Measurements from ENCODE around the gene COL5A1. TPM values are rescaled to one million over a fixed set of nuclear protein-coding genes. Genes with fewer than 3 reads are reported as not detected.

Gene COL5A1
- total RNA-seq, 1 experiment from 2014 or later = 5.4 TPM

DNA sequence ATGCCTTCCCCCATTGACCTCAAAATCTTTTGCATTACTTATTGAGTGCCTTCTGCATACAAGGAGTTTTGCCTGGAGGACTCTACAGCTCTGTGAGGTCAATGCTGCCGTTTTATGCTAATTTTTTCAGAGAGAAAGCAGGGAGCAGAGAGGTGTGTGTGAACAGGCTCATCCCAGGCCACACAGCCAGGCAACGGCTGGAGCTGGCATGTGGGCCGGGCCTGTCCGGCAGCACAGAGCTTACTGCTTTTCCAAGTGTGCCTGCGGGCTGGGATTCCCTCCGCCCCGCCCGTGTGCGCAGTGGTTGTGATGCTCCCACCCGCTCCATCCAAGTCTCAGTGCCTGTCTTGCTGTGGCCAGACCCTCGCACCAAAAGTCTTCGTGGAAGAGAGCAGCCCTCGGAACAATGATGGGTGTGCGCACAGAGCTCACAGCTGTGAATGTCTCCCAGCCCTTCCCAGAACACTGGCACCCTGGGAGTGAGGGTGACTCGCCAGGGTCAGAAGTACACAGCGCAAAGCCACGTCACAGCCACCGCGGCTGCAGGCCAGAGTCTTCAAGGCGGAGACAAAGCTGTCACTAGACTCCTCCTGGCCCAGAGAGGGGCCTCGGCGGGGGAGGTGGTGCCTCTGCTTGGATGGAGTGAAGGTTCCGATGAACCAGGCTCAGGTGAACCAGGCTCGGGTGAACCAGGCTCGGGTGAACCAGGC is 82.8 kb downstream of the COL5A1 start:
- no peak for DNase-seq (ENCODE audit: low read depth)

DNA sequence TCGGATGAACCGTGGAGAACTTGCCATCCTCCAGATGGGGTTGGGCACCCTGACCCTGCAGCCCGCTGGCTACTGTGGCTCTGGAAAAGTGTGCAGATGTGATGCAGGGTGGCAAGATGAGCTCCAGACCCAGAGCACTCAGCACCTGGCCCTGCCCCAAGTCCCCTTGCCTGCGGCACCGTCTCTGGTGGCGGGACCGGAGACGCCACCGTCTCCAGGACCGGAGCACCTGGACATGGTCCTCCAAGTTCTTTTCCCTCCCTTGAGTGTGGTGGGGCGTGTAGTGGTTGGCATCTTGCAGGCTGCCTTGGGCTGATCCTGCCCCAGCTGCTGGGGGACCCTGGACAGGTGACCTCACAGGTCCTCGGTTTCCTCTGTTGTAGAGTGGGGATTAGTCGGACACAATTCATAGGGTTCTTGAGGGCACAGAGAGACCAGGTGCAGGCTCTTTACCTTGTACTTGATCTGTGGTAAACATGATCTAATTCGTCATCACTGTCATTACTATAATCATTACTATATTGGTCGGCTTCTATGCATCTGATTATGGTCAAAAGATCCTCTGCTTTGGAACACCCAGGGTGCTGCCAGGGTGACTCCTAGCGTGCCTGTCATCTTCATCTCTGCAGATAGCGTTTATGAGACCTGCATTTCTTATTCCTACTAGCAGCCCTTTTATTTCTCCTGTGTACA is 83.5 kb downstream of the COL5A1 start:
- DNase-seq (ENCODE audit: low read depth) = no peak

DNA sequence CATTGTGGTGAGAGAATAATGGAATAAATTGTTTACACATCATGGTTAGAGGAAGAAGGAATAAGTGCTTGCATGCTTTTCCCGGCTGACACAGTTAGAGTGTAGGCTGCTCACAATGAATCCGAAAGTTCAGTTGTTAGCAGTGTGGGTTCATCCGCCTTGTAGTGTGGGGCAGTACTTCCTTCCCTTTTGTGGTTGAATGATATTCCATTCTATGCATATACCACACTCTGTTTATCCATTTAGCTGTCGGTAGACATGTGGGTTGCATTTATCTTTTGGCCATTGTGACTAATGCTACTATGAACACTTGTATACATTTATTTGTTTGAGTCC is 84.0 kb downstream of the COL5A1 start:
- DNase-seq (ENCODE audit: low read depth) = no peak

DNA sequence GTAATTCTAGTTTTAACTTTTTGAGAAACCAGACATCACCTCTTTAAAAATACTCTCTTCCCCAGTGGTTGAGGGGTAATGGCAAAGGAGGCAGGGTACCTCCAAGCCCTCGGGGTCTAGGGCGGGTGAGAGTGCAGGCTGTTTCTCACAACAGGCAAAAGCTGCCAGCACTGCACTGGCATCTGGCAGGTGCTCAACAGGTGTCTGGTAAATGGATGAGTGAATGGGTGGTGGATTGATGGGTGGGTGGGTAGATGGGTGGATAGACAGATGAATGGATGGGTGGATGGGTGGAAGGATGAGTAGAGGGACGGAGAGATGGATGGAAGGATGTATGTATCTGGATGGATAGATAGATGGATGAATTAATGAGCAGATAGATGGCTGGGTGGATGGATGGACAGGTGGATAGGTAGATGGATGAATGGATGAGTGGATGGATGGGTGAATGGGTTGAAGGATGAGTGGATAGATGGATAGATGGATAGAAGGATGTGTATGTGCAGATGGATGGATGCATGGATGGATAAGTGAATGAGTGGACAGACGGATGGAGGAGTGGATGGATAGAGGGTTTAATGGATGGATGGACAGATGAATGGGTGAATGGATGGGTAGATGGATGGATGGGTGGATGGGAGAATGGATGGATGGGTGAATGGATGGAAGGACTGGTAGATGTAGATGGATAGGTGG is 84.6 kb downstream of the COL5A1 start:
- DNase-seq (ENCODE audit: low read depth) = no peak

DNA sequence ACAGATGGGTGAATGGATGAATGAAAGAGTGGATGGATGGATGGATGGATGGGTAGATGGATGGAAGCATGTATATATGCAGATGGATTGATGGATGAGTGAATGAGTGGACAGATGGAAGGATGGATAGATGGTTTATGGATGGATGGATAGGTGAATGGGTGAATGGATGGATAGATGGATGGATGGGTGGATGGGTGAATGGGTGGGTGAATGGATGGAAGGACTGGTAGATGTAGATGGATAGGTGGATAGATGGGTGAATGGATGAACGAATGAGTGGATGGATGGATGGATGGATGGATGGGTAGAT is 85.1 kb downstream of the COL5A1 start:
- DNase-seq (ENCODE audit: low read depth) = no peak

DNA sequence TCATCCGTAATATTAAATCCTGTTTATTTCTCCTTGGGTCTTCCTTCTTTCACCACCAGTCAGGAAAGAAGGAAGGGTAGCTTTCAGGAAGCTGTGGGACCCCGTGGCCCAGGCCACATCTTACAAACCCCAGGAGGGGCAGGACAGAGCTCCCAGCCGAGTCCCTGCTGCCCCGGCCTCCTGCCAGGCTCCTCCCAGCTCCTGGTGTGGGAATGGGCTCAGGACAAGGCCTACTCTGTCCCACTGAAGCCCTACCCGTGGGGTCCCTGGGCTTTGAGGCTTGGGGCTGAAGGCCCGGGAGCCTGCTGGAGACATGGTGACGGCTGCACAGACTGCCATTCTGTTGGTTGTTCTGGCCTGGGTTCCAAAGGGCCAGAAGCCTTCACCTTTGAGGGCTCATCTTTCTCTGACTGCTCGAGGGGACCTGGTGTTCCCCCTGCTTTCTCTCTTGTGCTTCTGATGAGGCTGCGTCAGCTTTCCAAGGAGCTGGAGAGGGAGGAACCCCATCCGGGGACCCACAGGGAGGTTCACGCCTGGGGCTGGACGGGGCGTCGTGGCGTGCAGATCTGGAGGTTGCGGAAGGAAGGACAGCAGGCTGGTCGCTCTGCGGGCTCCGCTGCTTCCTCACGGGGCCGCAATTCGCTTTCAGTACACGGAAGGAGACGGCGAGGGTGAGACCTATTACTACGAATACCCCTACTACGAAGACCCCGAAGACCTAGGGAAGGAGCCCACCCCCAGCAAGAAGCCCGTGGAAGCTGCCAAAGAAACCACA is 86.6 kb downstream of the COL5A1 start:
- DNase-seq (ENCODE audit: low read depth) = no peak

DNA sequence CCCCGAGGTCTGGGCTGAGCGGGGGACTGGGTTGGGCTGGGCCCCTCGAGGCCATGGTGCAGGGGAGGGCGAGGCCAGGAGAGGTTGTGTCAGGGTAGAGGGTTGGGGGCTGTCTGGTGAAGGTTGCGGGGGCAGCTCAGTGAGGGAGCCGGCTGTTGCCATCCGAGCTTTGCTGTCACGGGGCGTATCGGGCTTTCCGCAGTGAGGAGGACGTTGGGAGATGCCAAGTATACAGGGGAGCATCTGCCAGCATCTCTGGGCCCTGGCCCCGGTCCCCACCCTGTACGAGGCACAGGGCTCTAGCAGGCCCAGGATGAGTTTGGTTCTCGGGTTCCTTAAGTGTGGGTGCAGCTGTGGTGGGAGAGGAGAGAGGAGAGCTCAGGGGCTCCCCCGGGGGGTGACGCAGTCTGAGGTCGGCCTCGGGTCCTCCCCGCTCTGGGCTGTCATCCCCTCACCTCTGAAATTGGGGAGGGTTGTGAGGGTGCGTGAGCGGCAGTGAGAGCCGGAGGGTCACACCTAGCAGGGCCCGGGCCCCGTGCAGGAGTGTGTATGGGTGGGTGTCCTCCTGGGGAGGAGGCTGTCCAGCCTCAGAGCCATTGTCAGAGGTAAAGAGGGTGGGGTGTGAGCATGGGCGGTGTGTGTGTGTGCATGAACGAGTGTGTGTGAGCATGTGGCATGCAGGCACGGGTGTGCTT is 87.3 kb downstream of the COL5A1 start:
- no peak for DNase-seq (ENCODE audit: low read depth)

DNA sequence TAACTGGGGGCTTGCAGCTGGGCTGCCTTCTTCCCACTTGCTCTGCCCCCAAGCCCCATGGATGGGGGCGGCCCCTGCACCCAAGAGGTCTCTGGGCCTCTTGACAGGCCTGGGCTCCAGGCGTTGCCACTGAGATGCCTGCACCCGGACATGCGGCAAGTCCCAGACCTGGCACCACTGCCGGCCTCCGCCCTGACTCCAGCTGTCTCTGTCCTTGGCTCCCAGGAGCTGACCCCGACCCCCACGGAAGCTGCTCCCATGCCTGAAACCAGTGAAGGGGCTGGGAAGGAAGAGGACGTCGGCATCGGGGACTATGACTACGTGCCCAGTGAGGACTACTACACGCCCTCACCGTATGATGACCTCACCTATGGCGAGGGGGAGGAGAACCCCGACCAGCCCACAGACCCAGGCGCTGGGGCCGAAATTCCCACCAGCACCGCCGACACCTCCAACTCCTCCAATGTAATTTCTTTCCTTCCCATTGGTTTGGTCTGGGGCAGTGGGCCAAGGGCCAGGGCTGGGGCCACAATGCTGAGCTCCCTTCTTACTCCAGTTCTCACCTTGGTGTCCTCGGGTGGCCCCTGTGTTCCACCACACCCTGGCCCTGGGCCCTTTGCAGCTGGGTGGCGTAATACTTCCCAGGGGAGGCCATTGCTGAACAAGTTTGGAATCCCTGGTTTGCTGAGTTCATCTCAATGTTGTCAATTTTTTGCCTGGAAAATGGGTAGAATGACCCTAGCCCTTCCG is 88.6 kb downstream of the COL5A1 start:
- DNase-seq (ENCODE audit: low read depth) = no peak

DNA sequence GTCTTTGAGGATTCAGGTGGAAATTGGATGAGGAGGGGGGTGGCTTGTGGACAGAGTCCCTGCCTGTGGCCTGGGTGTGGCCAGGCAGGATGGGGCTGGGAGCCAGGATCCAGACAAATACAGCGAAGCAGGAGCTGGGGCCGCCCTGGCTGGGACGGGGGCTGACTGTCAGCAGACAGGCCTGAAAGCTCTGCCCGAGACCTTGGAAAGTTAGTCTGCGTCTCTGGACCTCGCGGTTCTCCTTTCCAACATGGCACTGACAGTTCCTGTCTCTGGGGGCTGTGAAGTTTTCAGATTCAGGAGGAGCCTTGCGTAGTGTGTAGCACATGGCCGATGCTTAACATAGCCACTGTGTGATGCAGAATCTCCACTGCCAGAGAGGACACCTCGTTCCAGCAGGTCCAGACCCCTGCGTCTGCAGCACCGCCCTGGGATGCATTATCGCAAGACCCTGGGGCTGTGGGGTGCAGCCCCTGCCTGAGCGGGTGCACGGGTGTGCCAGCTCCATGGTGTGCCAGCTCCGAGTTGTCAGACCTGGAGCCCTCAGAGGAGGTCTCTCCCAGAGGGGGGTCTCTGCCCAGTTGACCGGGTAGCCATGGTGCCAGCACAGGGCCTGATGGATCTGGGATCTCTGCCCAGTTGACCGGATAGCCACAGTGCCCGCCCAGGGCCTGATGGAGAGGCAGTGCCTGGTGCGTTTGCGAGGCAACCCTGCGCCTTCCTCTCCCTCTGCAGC is 89.3 kb downstream of the COL5A1 start:
- DNase-seq (ENCODE audit: low read depth) = no peak

DNA sequence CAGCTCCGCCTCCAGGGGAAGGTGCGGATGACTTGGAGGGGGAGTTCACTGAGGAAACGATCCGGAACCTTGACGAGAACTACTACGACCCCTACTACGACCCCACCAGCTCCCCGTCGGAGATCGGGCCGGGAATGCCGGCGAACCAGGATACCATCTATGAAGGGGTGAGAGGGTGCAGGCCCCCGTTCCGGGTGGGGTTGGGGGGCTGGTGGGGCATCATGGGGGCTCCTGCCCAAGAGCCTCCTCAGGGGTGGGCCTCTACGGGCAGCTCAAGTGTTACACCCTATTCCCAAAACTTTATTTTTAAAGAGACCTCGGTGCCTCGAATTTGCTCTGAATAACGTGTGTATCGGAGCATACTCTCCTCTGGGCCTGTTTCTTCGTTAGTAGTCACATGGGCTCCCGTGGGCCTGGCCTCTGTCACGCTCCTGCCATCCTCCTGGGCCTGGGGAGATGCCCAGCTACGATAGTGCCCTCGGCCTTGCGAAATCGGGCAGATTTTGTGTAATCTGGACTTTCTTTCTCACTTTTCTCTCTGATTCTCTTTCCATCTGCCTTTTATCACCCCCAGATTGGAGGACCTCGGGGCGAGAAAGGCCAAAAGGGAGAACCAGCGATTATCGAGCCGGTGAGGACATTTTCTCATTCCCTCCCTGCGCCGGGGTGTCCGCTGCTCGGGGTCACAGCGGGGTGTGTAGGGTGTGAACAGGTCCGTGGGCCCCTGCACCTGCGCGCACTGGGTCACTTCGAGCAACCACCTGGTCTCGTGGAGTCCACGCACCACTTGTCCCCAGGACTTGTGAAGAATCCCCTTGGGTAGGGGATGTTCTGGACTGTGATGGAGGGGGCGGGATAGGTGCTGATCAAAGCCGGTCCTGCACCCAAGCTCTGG is 90.1 kb downstream of the COL5A1 start:
- DNase-seq (ENCODE audit: low read depth) = no peak

DNA sequence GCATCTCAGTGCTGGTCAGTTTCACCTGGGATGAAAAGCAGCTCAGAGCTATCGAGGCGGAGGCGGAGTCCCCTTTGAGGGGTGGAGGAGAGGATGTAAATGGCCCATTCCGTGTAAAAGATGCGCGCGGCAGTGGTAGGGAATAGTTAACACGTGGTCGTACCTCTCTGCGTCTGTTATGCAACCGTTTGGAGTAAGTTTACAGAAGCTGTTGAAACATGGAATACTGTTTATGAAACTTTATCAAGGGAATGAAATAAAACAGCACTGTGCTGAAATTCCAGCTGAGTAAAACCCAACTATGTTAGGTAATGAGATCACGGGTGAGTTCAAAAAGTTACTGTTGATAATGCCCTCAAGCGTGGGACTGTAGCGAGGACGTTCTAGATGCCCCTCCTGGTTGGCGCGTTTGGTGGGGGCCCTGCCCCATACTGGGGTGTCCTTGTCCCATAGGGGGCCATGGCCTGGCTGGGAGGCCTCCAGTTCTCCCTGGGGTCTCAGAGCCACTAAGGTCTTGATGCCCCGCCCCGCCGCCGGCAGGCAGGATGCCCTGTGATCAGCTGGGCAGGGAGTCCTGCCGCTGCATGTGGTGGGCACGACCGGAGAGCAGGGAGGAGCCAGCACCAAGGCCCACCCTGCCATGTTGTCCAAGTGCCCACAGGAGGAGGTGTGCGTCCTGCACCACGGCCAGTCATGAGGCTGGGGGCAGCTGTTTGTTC is 90.9 kb downstream of the COL5A1 start:
- DNase-seq (ENCODE audit: low read depth) = no peak

DNA sequence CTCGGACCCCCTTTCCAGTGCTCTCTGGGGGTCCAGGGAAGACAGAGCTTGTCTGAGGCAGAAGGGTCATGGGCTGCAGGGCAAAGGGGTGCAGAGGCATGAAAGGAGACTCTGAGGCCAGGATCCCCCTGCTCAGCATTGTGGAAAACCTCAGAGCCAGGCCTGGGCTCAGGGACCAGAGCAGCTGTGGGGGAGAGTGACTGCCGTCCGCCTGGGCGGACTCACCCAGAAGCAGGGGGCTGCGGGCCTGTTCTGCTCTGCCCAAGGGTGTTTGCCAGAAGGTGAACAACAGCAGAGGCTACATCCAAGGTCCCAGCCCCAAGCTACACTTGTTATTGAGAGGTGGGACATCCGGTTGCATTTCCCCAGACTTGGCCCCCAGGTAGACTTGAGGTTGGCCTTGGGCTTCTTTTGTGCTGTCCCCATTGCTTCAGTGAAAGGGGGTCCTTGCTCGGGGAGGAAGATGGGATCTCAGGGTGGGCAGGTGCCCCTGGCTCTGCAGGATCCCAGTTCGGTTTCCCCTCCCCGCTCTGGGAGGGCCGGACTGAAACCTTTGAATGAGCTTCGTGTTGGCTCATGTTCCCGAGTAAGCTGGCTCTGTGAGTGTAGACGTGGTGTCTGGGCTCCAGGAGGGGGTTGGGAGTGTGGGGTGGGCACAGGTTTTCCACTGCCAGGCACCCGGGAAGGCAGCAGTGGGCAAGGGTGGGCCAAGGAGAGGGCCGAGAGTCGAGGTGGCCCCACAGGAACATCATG is 92.1 kb downstream of the COL5A1 start:
- DNase-seq (ENCODE audit: low read depth) = no peak

DNA sequence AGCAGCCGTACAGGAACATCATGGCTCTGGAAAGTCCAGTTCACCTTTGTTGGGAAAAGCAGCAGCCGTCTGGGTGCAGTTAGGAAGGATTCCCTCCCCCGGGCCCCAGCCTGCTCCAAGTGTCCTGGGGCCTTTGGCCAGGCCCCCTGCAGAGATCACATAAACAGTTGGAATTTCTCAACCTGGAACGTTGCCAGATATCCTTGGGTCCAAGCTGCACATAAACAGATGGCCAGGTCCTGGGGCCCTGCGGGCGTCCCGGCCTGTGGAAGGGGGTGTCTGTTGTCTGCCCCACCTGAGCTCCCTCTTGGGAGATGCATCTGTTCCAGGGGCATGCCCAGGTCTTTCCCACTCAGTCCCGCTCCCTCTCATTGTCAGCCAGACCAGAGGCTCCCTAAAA is 92.7 kb downstream of the COL5A1 start:
- DNase-seq (ENCODE audit: low read depth) = no peak

DNA sequence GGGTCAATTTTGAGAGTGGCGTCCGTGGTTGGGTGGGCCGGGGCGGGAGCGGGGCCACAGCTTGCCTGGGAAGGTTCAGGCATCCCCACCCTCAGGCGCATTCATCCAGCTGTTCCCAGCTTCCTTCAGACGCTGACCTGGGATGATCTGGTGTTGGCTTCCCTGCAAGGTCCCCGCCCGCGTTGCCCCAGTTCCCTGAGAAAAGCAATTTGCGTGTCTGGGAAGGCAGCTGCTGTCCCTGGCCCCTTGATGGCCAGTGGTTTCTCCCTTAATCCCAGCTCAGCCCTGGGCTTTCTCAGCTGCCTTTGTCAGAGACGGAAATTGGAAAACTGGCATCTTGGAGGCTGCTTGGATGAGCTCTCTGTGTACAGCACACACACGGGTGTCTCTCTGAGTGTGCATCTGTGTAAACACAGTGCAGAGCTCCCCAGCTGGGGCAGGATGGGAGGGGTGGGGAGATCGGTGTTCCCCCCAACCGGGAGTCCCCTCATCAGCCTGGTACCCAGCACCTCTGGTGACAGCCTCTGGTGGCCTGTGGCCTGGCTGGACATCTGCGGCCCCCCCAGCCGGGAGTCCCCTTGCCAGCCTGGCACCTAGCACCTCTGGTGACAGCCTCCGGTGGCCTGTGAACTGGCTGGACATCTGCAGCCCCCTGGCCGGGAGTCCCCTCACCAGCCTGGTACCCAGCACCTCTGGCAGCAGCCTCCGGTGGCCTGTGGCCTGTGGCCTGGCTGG is 94.0 kb downstream of the COL5A1 start:
- no peak for DNase-seq (ENCODE audit: low read depth)

DNA sequence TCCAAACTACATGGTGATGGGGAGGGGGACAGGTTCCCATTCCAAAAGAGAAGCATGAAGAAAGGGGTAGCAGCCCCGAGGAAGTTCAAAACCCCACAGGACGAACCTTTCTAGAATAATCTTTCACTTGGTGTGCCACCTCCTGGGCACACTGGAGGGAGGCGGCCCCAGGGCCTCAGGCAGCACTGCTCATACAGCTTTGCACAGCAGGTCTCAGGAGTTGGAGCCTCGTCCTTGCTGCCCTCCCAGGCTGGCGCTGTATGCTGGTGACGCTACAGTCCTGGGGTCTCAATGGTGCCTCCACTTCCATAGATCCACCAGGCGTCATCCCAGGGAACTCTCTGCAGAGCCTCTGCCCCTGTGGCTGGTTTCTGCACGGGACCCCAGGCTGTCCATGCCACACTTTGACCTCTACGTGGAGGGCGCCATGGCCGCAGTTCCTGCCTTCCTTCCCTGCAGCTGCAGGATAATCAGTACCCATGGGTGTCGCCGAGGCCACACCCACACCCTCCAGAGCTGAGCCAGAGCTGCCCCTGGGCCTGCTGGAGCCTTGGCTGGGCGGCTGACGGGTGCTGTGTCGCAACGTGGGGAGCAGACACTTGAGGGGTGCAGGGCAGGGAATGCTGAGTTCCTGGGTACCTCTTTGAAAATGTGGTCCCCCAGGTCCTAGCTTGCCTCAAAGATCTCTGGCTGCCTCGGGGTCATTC is 95.3 kb downstream of the COL5A1 start:
- no peak for DNase-seq (ENCODE audit: low read depth)

All from HT1080 (cell line).